WTC11 (cell line): ENCODE data around the gene ITPK1. TPM values are rescaled to one million over a fixed set of nuclear protein-coding genes. Genes with fewer than 3 reads are reported as not detected.

ENCODE experiments used
- ATAC-seq: fragments of 200-7000 bp; cut with Tn5 transposase; 2 replicates; pipeline ENCODE4 v1.10.0; 2021; ENCODE audit warnings: mild to moderate bottlenecking, moderate library complexity
- CTCF ChIA-PET: fragments of 300-600 bp; sonication (Branson Sonifier 250); formaldehyde crosslinking; loops from one replicate; lab custom pipeline; 2021; ENCODE audit warnings: antibody characterized with exemption; lab: Charles Lee
- POLR2A ChIA-PET: fragments of 350-600 bp; sonication (Branson Sonifier 250); formaldehyde crosslinking; loops from one replicate; lab custom pipeline; 2021; ENCODE audit warnings: antibody characterized with exemption; lab: Charles Lee
- DNase-seq: peaks from one replicate; pipeline ENCODE4 v3.0.0; 2021; ENCODE audit warnings: low spot score
- H3K27ac Mint-ChIP-seq: 2 replicates; pipeline ENCODE4 v1.8.0; 2021; ENCODE audit warnings: mixed read lengths
- H3K27me3 Mint-ChIP-seq: 2 replicates; pipeline ENCODE4 v1.8.0; 2021; ENCODE audit warnings: low read depth, mild to moderate bottlenecking, moderate library complexity, mixed read lengths
- H3K36me3 Mint-ChIP-seq: 2 replicates; pipeline ENCODE4 v1.8.0; 2021; ENCODE audit warnings: mixed read lengths
- H3K4me1 Mint-ChIP-seq: 2 replicates; pipeline ENCODE4 v1.8.0; 2022; ENCODE audit warnings: mixed read lengths
- H3K4me3 Mint-ChIP-seq: 2 replicates; pipeline ENCODE4 v1.8.0; 2021; ENCODE audit warnings: mild to moderate bottlenecking, moderate library complexity, mixed read lengths
- H3K9me3 Mint-ChIP-seq: 2 replicates; pipeline ENCODE4 v1.8.0; 2021; ENCODE audit warnings: mixed read lengths
- AFF4 ChIP-seq: sonication (generic); formaldehyde crosslinking; IDR thresholded peaks from 2 replicates; pipeline ENCODE4 v1.8.1; 2023; ENCODE audit warnings: mild to moderate bottlenecking, missing genetic modification reagents, borderline replicate concordance
- ATF1 ChIP-seq: sonication (generic); formaldehyde crosslinking; IDR thresholded peaks from 2 replicates; pipeline ENCODE4 v1.8.1; 2023; ENCODE audit warnings: mild to moderate bottlenecking, moderate library complexity, missing genetic modification reagents
- ATF2 ChIP-seq: sonication (generic); formaldehyde crosslinking; IDR thresholded peaks from 2 replicates; pipeline ENCODE4 v1.8.1; 2022; ENCODE audit warnings: low read depth, missing genetic modification reagents, borderline replicate concordance
- ETV6 ChIP-seq: sonication (generic); formaldehyde crosslinking; IDR thresholded peaks from 2 replicates; pipeline ENCODE4 v1.8.1; 2022; ENCODE audit warnings: mild to moderate bottlenecking, missing genetic modification reagents
- FOXJ3 ChIP-seq: sonication (generic); formaldehyde crosslinking; IDR thresholded peaks from 2 replicates; pipeline ENCODE4 v1.9.0; 2021; ENCODE audit warnings: missing genetic modification reagents, mild to moderate bottlenecking, borderline replicate concordance
- GTF2I ChIP-seq: fragments of 250-450 bp; sonication (Bioruptor Pico); conservative IDR thresholded peaks from 2 replicates; pipeline ENCODE4 v1.4.0; 2021; ENCODE audit warnings: mild to moderate bottlenecking
- NFATC4 ChIP-seq: fragments of 250-450 bp; sonication (Bioruptor Pico); IDR thresholded peaks from 2 replicates; pipeline ENCODE4 v1.9.0; 2021; ENCODE audit warnings: mild to moderate bottlenecking
- NFYB ChIP-seq: sonication (generic); formaldehyde crosslinking; conservative IDR thresholded peaks from 2 replicates; pipeline ENCODE4 v1.8.0; 2022; ENCODE audit warnings: low read depth, missing genetic modification reagents
- NR1H2 ChIP-seq: sonication (generic); formaldehyde crosslinking; IDR thresholded peaks from 2 replicates; pipeline ENCODE4 v1.9.0; 2021; ENCODE audit warnings: mild to moderate bottlenecking, moderate library complexity, missing genetic modification reagents
- OVOL2 ChIP-seq: fragments of 250-450 bp; sonication (Bioruptor Pico); IDR thresholded peaks from 2 replicates; pipeline ENCODE4 v1.9.0; 2021; ENCODE audit warnings: mild to moderate bottlenecking, borderline replicate concordance
- PREB ChIP-seq: sonication (generic); formaldehyde crosslinking; IDR thresholded peaks from 2 replicates; pipeline ENCODE4 v1.8.1; 2022; ENCODE audit warnings: mild to moderate bottlenecking, missing genetic modification reagents, moderate library complexity, borderline replicate concordance
- SMAD4 ChIP-seq: sonication (generic); formaldehyde crosslinking; IDR thresholded peaks from 2 replicates; pipeline ENCODE4 v1.8.0; 2022; ENCODE audit warnings: mild to moderate bottlenecking, missing genetic modification reagents
- ZNF281 ChIP-seq: sonication (generic); formaldehyde crosslinking; IDR thresholded peaks from 2 replicates; pipeline ENCODE4 v1.8.0; 2023; ENCODE audit warnings: mild to moderate bottlenecking, missing genetic modification reagents
- ZNF416 ChIP-seq: fragments of 250-450 bp; sonication (Bioruptor Pico); IDR thresholded peaks from 2 replicates; pipeline ENCODE4 v1.9.0; 2021; ENCODE audit warnings: mild to moderate bottlenecking, inconsistent platforms
- ZNF423 ChIP-seq: fragments of 250-450 bp; sonication (Bioruptor Pico); IDR thresholded peaks from 2 replicates; pipeline ENCODE4 v2.1.2; 2022; ENCODE audit warnings: mild to moderate bottlenecking, moderate library complexity
- ZNF512 ChIP-seq: sonication (generic); formaldehyde crosslinking; IDR thresholded peaks from 2 replicates; pipeline ENCODE4 v1.8.1; 2022; ENCODE audit warnings: missing genetic modification reagents, borderline replicate concordance
- total RNA-seq: library from RNA; stranded (reverse); gene quantifications from 3 replicates; pipeline ENCODE4 v1.2.3, GENCODE V29; 2021
- TF ChIP-seq, protein P1 (sequence below): sonication (generic); formaldehyde crosslinking; IDR thresholded peaks from 2 replicates; pipeline ENCODE4 v1.8.0; 2022; ENCODE audit warnings: missing genetic modification reagents
- TF ChIP-seq, protein P2 (sequence below): fragments of 250-450 bp; sonication (Bioruptor Pico); IDR thresholded peaks from 2 replicates; pipeline ENCODE4 v2.1.2; 2022; ENCODE audit warnings: mild to moderate bottlenecking, moderate library complexity

Gene ITPK1
- total RNA-seq, 1 experiment from 2014 or later: 144 TPM

DNA sequence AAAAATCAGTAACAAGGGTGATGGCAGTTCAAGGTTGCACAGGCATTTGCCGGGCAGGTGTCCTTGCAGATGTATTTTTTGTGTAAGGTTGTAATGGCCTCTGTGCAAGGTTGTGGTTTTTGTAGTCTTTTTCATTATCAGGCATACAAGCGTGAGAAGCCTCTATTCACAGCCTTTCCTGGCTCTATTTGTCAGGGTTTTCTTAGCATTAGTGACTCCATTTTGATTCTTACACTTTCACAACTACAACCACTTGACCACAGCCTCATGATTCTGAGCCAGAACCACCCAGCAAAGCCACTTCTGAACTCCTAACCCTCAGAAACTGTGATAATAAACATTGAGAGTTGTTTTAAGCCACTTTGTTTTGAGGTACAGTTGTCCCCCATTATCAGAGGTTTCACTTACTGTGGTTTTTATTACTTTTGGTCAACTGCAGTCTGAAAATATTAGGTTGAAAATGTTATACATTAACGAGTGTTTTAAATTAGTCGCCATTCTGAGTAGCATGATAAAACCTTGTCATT lies 220.3 kb downstream of the ITPK1 start (continued):
- TF ChIP-seq ZNF281 (CRISPR knock-in tag) (no peak), ZNF512 (CRISPR knock-in tag) (no peak), AFF4 (CRISPR knock-in tag) (no peak), NR1H2 (CRISPR knock-in tag) (no peak), ZNF423 (no peak), SMAD4 (CRISPR knock-in tag) (no peak), GTF2I (no peak), OVOL2 (no peak), ETV6 (CRISPR knock-in tag) (no peak)
- TF ChIP-seq, protein P1, sequence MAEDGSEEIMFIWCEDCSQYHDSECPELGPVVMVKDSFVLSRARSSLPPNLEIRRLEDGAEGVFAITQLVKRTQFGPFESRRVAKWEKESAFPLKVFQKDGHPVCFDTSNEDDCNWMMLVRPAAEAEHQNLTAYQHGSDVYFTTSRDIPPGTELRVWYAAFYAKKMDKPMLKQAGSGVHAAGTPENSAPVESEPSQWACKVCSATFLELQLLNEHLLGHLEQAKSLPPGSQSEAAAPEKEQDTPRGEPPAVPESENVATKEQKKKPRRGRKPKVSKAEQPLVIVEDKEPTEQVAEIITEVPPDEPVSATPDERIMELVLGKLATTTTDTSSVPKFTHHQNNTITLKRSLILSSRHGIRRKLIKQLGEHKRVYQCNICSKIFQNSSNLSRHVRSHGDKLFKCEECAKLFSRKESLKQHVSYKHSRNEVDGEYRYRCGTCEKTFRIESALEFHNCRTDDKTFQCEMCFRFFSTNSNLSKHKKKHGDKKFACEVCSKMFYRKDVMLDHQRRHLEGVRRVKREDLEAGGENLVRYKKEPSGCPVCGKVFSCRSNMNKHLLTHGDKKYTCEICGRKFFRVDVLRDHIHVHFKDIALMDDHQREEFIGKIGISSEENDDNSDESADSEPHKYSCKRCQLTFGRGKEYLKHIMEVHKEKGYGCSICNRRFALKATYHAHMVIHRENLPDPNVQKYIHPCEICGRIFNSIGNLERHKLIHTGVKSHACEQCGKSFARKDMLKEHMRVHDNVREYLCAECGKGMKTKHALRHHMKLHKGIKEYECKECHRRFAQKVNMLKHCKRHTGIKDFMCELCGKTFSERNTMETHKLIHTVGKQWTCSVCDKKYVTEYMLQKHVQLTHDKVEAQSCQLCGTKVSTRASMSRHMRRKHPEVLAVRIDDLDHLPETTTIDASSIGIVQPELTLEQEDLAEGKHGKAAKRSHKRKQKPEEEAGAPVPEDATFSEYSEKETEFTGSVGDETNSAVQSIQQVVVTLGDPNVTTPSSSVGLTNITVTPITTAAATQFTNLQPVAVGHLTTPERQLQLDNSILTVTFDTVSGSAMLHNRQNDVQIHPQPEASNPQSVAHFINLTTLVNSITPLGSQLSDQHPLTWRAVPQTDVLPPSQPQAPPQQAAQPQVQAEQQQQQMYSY (CRISPR knock-in tag): no peak
- TF ChIP-seq, protein P2, sequence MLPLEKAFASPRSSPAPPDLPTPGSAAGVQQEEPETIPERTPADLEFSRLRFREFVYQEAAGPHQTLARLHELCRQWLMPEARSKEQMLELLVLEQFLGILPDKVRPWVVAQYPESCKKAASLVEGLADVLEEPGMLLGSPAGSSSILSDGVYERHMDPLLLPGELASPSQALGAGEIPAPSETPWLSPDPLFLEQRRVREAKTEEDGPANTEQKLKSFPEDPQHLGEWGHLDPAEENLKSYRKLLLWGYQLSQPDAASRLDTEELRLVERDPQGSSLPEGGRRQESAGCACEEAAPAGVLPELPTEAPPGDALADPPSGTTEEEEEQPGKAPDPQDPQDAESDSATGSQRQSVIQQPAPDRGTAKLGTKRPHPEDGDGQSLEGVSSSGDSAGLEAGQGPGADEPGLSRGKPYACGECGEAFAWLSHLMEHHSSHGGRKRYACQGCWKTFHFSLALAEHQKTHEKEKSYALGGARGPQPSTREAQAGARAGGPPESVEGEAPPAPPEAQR (CRISPR knock-in tag): no peak

DNA sequence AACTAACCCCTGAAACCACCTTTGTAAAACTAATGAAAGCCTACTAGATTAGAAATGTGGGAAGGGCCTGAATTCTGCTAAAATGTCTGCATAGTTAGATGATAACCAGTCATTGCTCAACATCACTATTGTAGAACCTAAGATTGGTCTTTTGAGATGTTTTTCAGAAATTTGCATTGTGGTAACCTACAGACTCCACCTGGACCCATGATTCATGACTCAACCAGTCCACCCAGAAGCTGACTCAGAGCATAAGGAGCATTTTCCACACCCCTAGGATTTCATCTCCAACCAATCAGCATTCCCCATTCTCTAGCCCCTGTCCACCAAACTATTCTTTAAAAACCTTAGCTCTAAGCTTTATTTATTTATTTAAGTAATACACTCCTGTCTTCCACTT lies 223.1 kb downstream of the ITPK1 start:
- DNase-seq (no peak), ATAC-seq (no peak)
- Mint-ChIP-seq H3K27me3 (peaks cover 28% of the 10 kb centered on the region), H3K4me3 (no peak overlapping the region), H3K36me3 (peaks cover 2% of the 10 kb centered on the region; the same call in 1 of the 2 replicates), H3K4me1 (no peaks in the 10 kb centered on the region), H3K9me3 (peaks cover 37% of the 10 kb centered on the region), H3K27ac (no peak overlapping the region)
- CTCF ChIA-PET: interaction anchor here (1.0 to 1.1 kb wide), 2 partner anchors 13 to 221 kb away, joined by 3 to 4 read pairs; no protein-coding TSS in a partner anchor
- POLR2A ChIA-PET: no interaction called here
- TF ChIP-seq ZNF416: no peak
- TF ChIP-seq NFATC4 (CRISPR knock-in tag): no peak
- TF ChIP-seq ATF2 (CRISPR knock-in tag): no peak
- TF ChIP-seq ATF1 (CRISPR knock-in tag): no peak
- no peak for TF ChIP-seq FOXJ3 (CRISPR knock-in tag)
- no peak for TF ChIP-seq NFYB (CRISPR knock-in tag)
- TF ChIP-seq PREB (CRISPR knock-in tag): no peak
